Lung (tissue), 12 donors: ENCODE measurements around the gene EVX1. TPM values are rescaled to one million over a fixed set of nuclear protein-coding genes. Genes with fewer than 3 reads are reported as not detected.
A peak's percentile ranks its signal among the peaks of the same experiment; 100 is the strongest.

Experiments used
- ATAC-seq: fragments of 200-7000 bp; cut with Tn5 transposase; one replicate; pipeline ENCODE4 v1.9.1; 2020; ENCODE audit warnings: moderate number of reproducible peaks; ENCODE audit not compliant: insufficient read depth, low FRiP score
- DNase-seq, 3 donors: peaks; one replicate each; pipeline ENCODE4 v3.0.0-alpha.2; 2013 to 2017
- H3K27ac ChIP-seq, 2 donors: one replicate each; pipeline ENCODE4 v1.5.1; 2013; ENCODE audit warnings: mild to moderate bottlenecking in 2 of 2, moderate library complexity in 2 of 2, control low read depth in 1 of 2, inconsistent platforms in 1 of 2, low read depth in 1 of 2, low read length in 1 of 2
- H3K27me3 ChIP-seq, 3 donors: one replicate each; pipeline ENCODE4 v1.5.1; 2013; ENCODE audit warnings: low read length in 2 of 3; ENCODE audit not compliant: control insufficient read depth in 3 of 3, insufficient read depth in 3 of 3
- H3K36me3 ChIP-seq, 4 donors: one replicate each; pipeline ENCODE4 v1.5.1; 2013; ENCODE audit warnings: low read length in 4 of 4, mild to moderate bottlenecking in 1 of 4, moderate library complexity in 1 of 4; ENCODE audit not compliant: control insufficient read depth in 4 of 4, insufficient read depth in 4 of 4
- H3K4me1 ChIP-seq, 5 donors: one replicate each; pipeline ENCODE4 v1.5.1; 2013; ENCODE audit warnings: low read length in 5 of 5, mild to moderate bottlenecking in 2 of 5, moderate library complexity in 1 of 5; ENCODE audit not compliant: control insufficient read depth in 5 of 5, insufficient read depth in 5 of 5
- H3K4me3 ChIP-seq: one replicate; pipeline ENCODE4 v1.5.1; 2013; ENCODE audit warnings: mild to moderate bottlenecking, control low read depth, moderate library complexity
- H3K9ac ChIP-seq, 2 donors: one replicate each; pipeline ENCODE4 v1.5.1; 2013; ENCODE audit warnings: low read length in 2 of 2, control low read depth in 1 of 2; ENCODE audit not compliant: insufficient read depth in 1 of 2
- H3K9me3 ChIP-seq, 4 donors: one replicate each; pipeline ENCODE4 v1.5.1; 2013; ENCODE audit warnings: low read length in 3 of 4, mild to moderate bottlenecking in 1 of 4, moderate library complexity in 1 of 4; ENCODE audit not compliant: control insufficient read depth in 4 of 4, insufficient read depth in 3 of 4
- CTCF ChIP-seq: IDR thresholded peaks from 2 replicates; pipeline ENCODE4 v1.5.1; 2012; ENCODE audit warnings: mild to moderate bottlenecking; ENCODE audit errors: control extremely low read depth, extremely low read depth
- WGBS, 2 donors: extraction: QIAGEN DNeasy Blood & Tissue Kit; methylation state at CpG; one replicate each; pipeline ENCODE4 v1.1.7; 2013; 5-methylcytosine and 5-hydroxymethylcytosine counted together
- polyA plus RNA-seq, 2 donors: library from polyadenylated mRNA; stranded (reverse); fragments of 200-250 nt; gene quantifications; one replicate each; pipeline ENCODE4 v1.2.1, GENCODE V29; 2013
- total RNA-seq, 2 donors: library from RNA; depleted of rRNA in 1 of 2; stranded (reverse); fragments of >200 nt in 1 of 2; gene quantifications; one replicate each; pipeline ENCODE4 v1.2.1, GENCODE V29; 2014 to 2021
- donor health status: control.
- donor health status: control.
- donor health status: Bipolar disorder and iron deficiency.
- donor health status: healthy.
- donor health status: DM: yes; HTN: yes; CAD: no.

The EVX1 gene
- total and polyA plus RNA-seq, 4 donors = not detected

DNA sequence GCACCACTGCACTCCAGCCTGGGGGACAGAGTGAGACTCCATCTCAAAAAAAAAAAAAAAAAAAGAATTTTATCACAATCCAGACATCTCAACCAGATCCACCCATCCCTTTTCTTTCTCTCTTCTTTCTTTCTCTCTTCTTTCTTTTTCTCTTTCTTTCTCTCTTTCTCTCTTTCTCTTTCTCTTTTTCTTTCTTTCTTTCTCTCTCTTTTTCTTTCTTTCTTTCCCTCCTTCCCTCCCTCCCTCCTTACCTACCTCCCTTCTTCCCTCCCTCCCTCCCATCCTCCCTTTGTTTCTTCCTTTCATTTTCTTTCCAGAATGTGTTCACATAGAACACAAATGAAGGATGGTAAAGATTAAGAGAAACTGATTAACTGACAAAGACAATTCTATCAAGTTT is 24.7 kb upstream of the EVX1 start:
- no peak for TF ChIP-seq CTCF
- Histone ChIP-seq H3K4me3 (no peak overlapping the region), H3K4me1 (peaks cover 0 to 6% (median 0%) of the 10 kb centered on the region in 5 donors), H3K9ac (no peak overlapping the region), H3K27me3 (peaks cover 14 to 96% (median 78%) of the 10 kb centered on the region in 3 donors), H3K27ac (no peak overlapping the region), H3K36me3 (no peaks in the 10 kb centered on the region), H3K9me3 (peaks cover 0 to 4% (median 0%) of the 10 kb centered on the region in 4 donors)
- no peak for DNase-seq
- no peak for ATAC-seq

DNA sequence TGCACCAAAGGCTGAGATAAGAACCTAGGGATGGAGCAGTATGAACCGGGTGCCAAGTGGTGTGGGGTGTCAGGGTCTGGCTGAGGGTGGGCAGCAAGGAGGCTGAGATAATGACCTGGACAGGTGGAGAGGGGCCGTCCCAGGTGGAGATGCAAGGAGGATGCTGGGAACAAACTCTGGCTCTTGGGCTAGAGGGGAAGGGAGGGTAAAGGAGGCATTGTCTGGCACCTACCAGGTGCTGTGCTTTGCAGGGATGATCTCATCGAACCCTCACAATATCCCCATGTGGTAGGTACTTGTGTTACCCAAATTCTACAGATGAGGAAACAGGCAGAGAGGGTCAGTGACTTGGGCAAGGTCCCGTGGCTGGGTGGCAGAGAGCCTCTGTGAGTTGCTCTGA is 22.8 kb upstream of the EVX1 start:
- WGBS, 2 donors = 60 to 61% methylated on average over 4 of the region's 4 CpGs
- H3K27me3 ChIP-seq = peaks cover 10 to 96% (median 80%) of the 10 kb centered on the region in 3 donors

GRCh38 chr7:27220440-27220955 is 22.1 kb upstream of the EVX1 start:
- no peak for DNase-seq
- no peak for TF ChIP-seq CTCF
- 5 to 11% methylated on average over 34 to 45 of the region's 45 CpGs for WGBS, 2 donors
- peak; percentile 27 for ATAC-seq
- peaks cover 7 to 96% (median 81%) of the 10 kb centered on the region in 3 donors for H3K27me3 ChIP-seq
- H3K9me3 ChIP-seq = no peaks in the 10 kb centered on the region
- H3K4me3 ChIP-seq = no peak overlapping the region
- no peaks in the 10 kb centered on the region for H3K36me3 ChIP-seq
- peaks cover 0 to 5% (median 0%) of the 10 kb centered on the region in 5 donors for H3K4me1 ChIP-seq
- no peak overlapping the region for H3K9ac ChIP-seq
- H3K27ac ChIP-seq = no peak overlapping the region

More for the DNA sequence above, 22.8 kb upstream of the EVX1 start:
- no peak for DNase-seq
- Histone ChIP-seq H3K36me3 (no peaks in the 10 kb centered on the region), H3K9ac (no peak overlapping the region), H3K4me3 (no peak overlapping the region), H3K27ac (no peak overlapping the region), H3K4me1 (no peaks in the 10 kb centered on the region), H3K9me3 (no peaks in the 10 kb centered on the region)
- ATAC-seq = no peak
- TF ChIP-seq CTCF = no peak
